GM12865 (cell line): ENCODE results near the gene EXOC1.

Source experiments
- DNase-seq: peaks from one replicate; pipeline ENCODE4 v3.0.0; 2010; ENCODE audit warnings: low read depth
- H3K4me3 ChIP-seq: 2 replicates; pipeline ENCODE4 v1.5.1; 2011; ENCODE audit warnings: mild to moderate bottlenecking, low read depth, low read length, control low read depth
- TF ChIP-seq, protein P1 (sequence below): IDR thresholded peaks from 2 replicates; pipeline ENCODE4 v1.5.1; 2011; ENCODE audit warnings: low read length, control low read depth, low read depth, inconsistent platforms; ENCODE audit not compliant: insufficient read depth; ENCODE audit errors: missing control alignments

Gene EXOC1, protein sequence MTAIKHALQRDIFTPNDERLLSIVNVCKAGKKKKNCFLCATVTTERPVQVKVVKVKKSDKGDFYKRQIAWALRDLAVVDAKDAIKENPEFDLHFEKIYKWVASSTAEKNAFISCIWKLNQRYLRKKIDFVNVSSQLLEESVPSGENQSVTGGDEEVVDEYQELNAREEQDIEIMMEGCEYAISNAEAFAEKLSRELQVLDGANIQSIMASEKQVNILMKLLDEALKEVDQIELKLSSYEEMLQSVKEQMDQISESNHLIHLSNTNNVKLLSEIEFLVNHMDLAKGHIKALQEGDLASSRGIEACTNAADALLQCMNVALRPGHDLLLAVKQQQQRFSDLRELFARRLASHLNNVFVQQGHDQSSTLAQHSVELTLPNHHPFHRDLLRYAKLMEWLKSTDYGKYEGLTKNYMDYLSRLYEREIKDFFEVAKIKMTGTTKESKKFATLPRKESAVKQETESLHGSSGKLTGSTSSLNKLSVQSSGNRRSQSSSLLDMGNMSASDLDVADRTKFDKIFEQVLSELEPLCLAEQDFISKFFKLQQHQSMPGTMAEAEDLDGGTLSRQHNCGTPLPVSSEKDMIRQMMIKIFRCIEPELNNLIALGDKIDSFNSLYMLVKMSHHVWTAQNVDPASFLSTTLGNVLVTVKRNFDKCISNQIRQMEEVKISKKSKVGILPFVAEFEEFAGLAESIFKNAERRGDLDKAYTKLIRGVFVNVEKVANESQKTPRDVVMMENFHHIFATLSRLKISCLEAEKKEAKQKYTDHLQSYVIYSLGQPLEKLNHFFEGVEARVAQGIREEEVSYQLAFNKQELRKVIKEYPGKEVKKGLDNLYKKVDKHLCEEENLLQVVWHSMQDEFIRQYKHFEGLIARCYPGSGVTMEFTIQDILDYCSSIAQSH

DNA sequence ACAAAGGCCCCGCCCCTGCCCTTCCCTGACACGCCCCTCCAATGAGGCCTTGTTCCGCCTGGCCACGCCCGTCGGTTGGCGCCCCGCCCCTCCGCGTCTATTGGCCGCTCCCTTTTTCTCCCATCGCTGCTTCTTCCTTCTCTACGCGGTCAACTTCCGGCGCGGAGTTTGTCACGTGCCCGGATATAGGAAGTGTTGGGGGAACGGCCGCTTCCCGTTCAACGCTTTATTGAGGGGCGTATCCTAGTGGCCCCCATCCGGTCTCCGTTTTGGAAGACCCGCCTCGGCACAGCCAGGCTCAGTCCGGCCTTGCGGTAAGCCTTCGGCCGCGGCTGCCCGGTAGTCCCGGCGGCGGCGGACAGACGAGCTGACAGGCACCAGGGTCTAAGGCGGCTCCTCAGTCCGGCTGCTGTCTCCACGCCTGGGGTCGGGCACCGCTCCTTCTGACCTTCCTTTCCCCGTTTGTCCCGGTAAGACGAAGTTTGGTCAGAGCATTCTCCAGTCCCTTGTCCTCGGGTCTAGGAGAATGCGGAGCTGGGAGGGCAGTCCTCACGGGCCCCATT is at the start of gene EXOC1:
TSS of gene EXOC1 (plus strand) at position 165 of the 563 bp plus-strand sequence. CDS start 4,676 bp downstream, outside the sequence.
- peak; percentile 96 for DNase-seq
- TF ChIP-seq, protein P1, sequence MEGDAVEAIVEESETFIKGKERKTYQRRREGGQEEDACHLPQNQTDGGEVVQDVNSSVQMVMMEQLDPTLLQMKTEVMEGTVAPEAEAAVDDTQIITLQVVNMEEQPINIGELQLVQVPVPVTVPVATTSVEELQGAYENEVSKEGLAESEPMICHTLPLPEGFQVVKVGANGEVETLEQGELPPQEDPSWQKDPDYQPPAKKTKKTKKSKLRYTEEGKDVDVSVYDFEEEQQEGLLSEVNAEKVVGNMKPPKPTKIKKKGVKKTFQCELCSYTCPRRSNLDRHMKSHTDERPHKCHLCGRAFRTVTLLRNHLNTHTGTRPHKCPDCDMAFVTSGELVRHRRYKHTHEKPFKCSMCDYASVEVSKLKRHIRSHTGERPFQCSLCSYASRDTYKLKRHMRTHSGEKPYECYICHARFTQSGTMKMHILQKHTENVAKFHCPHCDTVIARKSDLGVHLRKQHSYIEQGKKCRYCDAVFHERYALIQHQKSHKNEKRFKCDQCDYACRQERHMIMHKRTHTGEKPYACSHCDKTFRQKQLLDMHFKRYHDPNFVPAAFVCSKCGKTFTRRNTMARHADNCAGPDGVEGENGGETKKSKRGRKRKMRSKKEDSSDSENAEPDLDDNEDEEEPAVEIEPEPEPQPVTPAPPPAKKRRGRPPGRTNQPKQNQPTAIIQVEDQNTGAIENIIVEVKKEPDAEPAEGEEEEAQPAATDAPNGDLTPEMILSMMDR, result no peak
- peak within 1 kb of the TSS; percentile 100 for H3K4me3 ChIP-seq

DNA sequence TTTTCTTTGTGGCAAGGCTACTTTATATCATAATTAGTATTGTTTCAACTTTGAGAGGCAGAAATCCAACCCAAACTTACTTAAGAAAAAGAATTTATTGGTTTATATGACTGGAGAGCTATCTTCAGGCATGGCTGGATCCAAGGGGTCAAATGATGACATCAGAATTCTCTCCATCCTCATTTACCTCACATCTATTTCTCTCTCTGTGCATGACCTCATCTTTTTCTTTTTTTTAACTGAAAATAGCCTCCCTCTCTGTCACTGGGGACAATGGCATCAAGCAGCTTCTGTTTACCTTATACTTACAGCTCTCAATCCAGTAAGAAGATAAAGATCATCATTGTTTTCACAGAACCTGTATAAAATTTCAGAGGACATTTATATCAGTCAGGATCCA is 45.9 kb upstream of the EXOC1 start:
- H3K4me3 ChIP-seq, result no peak overlapping the region
- TF ChIP-seq, protein P1, result no peak
- no peak for DNase-seq

DNA sequence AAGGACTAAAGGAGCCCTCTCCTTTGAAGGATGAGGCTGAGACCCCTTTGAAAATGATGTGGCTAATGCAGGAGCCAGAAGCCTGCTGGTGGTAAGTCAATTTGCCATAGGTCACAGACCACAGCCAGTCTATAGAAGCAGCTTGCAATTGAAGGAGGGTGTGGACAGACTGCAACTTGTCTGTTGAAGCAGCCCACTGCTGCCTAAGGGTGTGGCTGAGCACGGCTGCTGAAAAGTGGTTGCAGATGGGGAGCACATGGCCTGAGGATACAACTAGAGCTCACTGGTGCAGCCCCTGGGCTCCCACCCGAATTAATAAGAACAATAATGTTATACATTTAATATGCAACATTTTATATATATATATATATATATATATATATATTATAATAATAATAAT is 45.3 kb upstream of the EXOC1 start:
- H3K4me3 ChIP-seq, result no peak overlapping the region
- DNase-seq, result no peak
- TF ChIP-seq, protein P1, result no peak

DNA sequence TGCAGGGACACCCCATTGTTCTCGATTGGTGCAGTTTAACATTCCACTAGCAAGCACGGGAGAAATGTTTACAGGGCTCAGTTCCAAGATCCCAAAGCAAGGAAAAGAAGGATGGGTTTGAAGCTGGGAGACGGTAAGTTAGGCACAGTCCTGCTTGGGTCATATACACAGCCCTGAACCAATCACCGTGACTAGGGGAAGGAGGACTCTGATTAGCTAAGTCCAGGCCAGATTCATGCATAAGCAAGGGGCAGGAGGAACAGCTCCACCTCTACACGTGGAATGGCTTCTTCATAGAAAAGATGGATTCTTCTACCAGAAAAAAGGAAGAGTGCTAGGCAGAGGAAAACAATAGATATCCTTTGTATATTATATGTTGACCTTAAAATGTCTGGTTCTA is 44.8 kb upstream of the EXOC1 start:
- TF ChIP-seq, protein P1, result no peak
- no peak for DNase-seq
- H3K4me3 ChIP-seq, result no peak overlapping the region

DNA sequence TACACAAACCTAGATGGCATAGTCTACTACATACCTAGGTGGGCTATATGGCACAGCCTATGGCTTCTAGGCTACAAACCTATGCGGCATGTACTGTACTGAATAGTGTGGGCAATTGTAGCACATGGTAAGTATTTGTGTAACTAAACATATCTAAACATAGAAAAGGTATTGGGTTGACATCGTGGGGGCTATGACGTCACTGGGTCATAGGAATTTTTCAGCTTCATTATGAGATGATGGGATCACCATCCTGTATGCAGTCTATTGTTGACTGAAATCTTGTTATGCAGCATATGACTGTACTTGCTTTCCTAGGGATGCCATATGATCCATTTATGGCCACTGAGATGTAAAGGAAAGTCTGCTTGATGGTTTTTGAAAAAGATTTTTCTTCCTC is 35.8 kb upstream of the EXOC1 start:
- TF ChIP-seq, protein P1, result no peak
- no peak overlapping the region for H3K4me3 ChIP-seq
- no peak for DNase-seq

DNA sequence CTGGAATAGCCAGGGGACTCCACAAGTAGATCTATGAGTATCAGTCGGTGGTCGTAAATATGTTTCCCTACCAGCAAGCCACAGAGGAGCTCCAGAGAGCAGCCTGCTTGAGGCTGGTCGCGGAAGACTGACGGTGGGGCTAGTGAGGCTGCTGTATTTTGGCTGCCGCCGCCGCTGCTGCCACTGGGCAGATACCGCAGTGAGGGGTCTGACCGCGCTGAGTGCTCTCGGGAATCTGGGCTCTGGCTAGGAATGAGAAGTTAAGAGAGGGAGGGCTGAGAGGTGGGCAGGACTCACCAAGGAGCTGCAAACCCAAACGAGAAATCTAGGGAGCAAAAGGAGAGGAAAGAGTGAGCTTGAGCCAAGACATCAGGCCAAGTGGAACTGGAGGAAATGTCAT is 33.8 kb upstream of the EXOC1 start, which contains the start of gene EXOC1L:
TSS of gene EXOC1L (plus strand) at position 157 of the 400 bp plus-strand sequence. CDS start at position 394, 237 bp downstream.
- DNase-seq, result no peak
- no peak within 1 kb of the TSS for H3K4me3 ChIP-seq
- TF ChIP-seq, protein P1, result no peak
